K562 (cell line): ENCODE data around the gene STK11. TPM values are rescaled to one million over a fixed set of nuclear protein-coding genes. Genes with fewer than 3 reads are reported as not detected.

Source experiments
- ARID4B ChIP-seq: sonication (generic); formaldehyde crosslinking; IDR thresholded peaks from 2 replicates; pipeline ENCODE4 v1.8.0; 2022; ENCODE audit warnings: mild to moderate bottlenecking, missing genetic modification reagents
- BRF1 ChIP-seq: IDR thresholded peaks from 3 replicates; pipeline ENCODE4 v1.6.1; 2011; ENCODE audit warnings: borderline replicate concordance, mild to moderate bottlenecking; ENCODE audit not compliant: insufficient read length; ENCODE audit errors: extremely low read depth
- CREM ChIP-seq: IDR thresholded peaks from 2 replicates; pipeline ENCODE4 v1.6.1; 2014; ENCODE audit warnings: antibody characterized with exemption, low read depth
- ETV1 ChIP-seq: fragments of 450-650 bp; conservative IDR thresholded peaks from 2 replicates; pipeline ENCODE4 v1.6.1; 2016; ENCODE audit warnings: missing genetic modification characterization, control low read depth, low read depth, missing compliant biosample characterization
- FOXP1 ChIP-seq: sonication (generic); formaldehyde crosslinking; IDR thresholded peaks from 2 replicates; pipeline ENCODE4 v1.8.0; 2022; ENCODE audit warnings: mild to moderate bottlenecking, missing genetic modification reagents
- KAT7 ChIP-seq: sonication (generic); formaldehyde crosslinking; IDR thresholded peaks from 2 replicates; pipeline ENCODE4 v1.8.0; 2022; ENCODE audit warnings: missing genetic modification reagents, mild to moderate bottlenecking, borderline replicate concordance
- LCOR ChIP-seq: sonication (generic); formaldehyde crosslinking; IDR thresholded peaks from 2 replicates; pipeline ENCODE4 v1.8.0; 2022; ENCODE audit warnings: mild to moderate bottlenecking, missing genetic modification reagents
- OTX1 ChIP-seq: fragments of 450-650 bp; formaldehyde crosslinking; IDR thresholded peaks from 2 replicates; pipeline ENCODE4 v1.4.0; 2022; ENCODE audit warnings: mild to moderate bottlenecking
- PYGO2 ChIP-seq: fragments of 450-650 bp; IDR thresholded peaks from 2 replicates; pipeline ENCODE4 v1.6.1; 2016; ENCODE audit warnings: mild to moderate bottlenecking, missing genetic modification characterization, moderate library complexity, missing compliant biosample characterization
- RBM17 ChIP-seq: fragments of 200-400 bp; formaldehyde crosslinking; IDR thresholded peaks from 2 replicates; pipeline ENCODE4 v1.6.1; 2017; ENCODE audit warnings: low read depth, mild to moderate bottlenecking, low read length, borderline replicate concordance
- SAFB2 ChIP-seq: fragments of 200-400 bp; formaldehyde crosslinking; IDR thresholded peaks from 2 replicates; pipeline ENCODE4 v1.6.1; 2018; ENCODE audit warnings: borderline replicate concordance, low read length, low read depth, moderate library complexity; ENCODE audit not compliant: severe bottlenecking
- SMC3 ChIP-seq: conservative IDR thresholded peaks from 2 replicates; pipeline ENCODE4 v1.6.1; 2011; ENCODE audit warnings: low read depth, low read length, improper control_type of control experiment; ENCODE audit not compliant: insufficient read depth
- TRIM28 ChIP-seq: fragments of 450-650 bp; IDR thresholded peaks from 2 replicates; pipeline ENCODE4 v1.6.1; 2017
- YBX1 ChIP-seq: fragments of 450-650 bp; IDR thresholded peaks from 2 replicates; pipeline ENCODE4 v1.7.1; 2016; ENCODE audit warnings: mild to moderate bottlenecking
- ZNF143 ChIP-seq: sonication (generic); formaldehyde crosslinking; IDR thresholded peaks from 2 replicates; pipeline ENCODE4 v1.9.0; 2022; ENCODE audit warnings: mild to moderate bottlenecking, missing genetic modification reagents
- ZNF263 ChIP-seq: sonication (generic); formaldehyde crosslinking; IDR thresholded peaks from 2 replicates; pipeline ENCODE4 v1.8.0; 2022; ENCODE audit warnings: mild to moderate bottlenecking, missing genetic modification reagents, borderline replicate concordance
- ZNF76 ChIP-seq: fragments of 250-450 bp; sonication (Bioruptor Pico); IDR thresholded peaks from 2 replicates; pipeline ENCODE4 v1.4.0; 2020; ENCODE audit warnings: mild to moderate bottlenecking, moderate library complexity, borderline replicate concordance
- polyA plus RNA-seq, 8 experiments: library from polyadenylated mRNA; depleted of rRNA in 4 of 8; stranded (reverse) in 5 of 8; unstranded in 3 of 8; fragments of >200 nt; fragmentation: Nextera tagmentation in 2 of 8; fragmentation: Illumina TruSeq in 1 of 8; extraction: Ambion mirVana in 2 of 8; extraction: Trizol in 1 of 8; gene quantifications; 2 replicates each; pipeline versions ENCODE4 v1.2.1 to v1.2.3, GENCODE V29; 2011 to 2014; ENCODE audit warnings: inconsistent platforms in 1 of 8, missing spikeins in 1 of 8
- total RNA-seq, 7 experiments: library from RNA; depleted of rRNA in 6 of 7; stranded (reverse); fragments of >200 nt in 6 of 7; fragmentation: Illumina TruSeq in 2 of 7; extraction: Trizol in 2 of 7; gene quantifications; 2 replicates each; pipeline versions ENCODE4 v1.2.1 to v1.2.3, GENCODE V29; 2011 to 2021; ENCODE audit warnings: low replicate concordance in 1 of 7
- TF ChIP-seq, protein P1 (sequence below): fragments of 450-650 bp; IDR thresholded peaks from 2 replicates; pipeline ENCODE4 v1.6.1; 2014; ENCODE audit warnings: low read depth, mild to moderate bottlenecking, moderate library complexity, borderline replicate concordance
- TF ChIP-seq, protein P2 (sequence below), 2 experiments: fragments of 450-650 bp; IDR thresholded peaks; 2 replicates each; pipeline ENCODE4 v1.6.1; 2018; ENCODE audit warnings: mild to moderate bottlenecking in 2 of 2, low read depth in 1 of 2; ENCODE audit not compliant: partially characterized antibody in 2 of 2

STK11 gene
- total and polyA plus RNA-seq, 9 of the 15 experiments (the other 6 are each of a cell fraction or from before 2014, with no cell fraction given), result 0.15 to 96.5 (median 31.7) TPM

DNA sequence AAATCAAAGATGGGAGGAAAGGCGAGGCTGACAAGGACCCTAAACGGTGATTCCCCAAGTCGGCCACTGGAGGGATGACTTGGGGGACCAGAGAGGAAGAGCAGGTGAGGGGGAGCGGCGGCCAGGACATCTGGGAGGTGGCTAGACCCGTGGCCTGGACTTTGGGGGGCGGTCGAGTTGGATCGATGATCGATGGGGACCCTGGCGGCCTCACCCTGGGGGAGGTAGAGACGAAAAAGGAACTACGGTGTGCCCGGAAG, 55.9 kb downstream of the STK11 start (continued):
- TF ChIP-seq TRIM28 (no peak), ETV1 (no peak), KAT7 (CRISPR knock-in tag) (0 out of 2 replicates have a peak, but pooled peaks have one; percentile 1), SAFB2 (no peak), BRF1 (no peak), RBM17 (no peak), YBX1 (no peak), SMC3 (no peak), LCOR (CRISPR knock-in tag) (no peak), ARID4B (CRISPR knock-in tag) (0 out of 2 replicates have a peak, but pooled peaks have one; percentile 35), ZNF143 (CRISPR knock-in tag) (no peak), CREM (no peak), PYGO2 (tag) (no peak), ZNF76 (CRISPR knock-in tag) (no peak), ZNF263 (CRISPR knock-in tag) (peak; percentile 58; the same call in 1 of the 2 replicates), OTX1 (CRISPR knock-in tag) (peak; percentile 76; the same call in 1 of the 2 replicates), FOXP1 (CRISPR knock-in tag) (peak; percentile 54; the same call in 1 of the 2 replicates)
- TF ChIP-seq, protein P1, sequence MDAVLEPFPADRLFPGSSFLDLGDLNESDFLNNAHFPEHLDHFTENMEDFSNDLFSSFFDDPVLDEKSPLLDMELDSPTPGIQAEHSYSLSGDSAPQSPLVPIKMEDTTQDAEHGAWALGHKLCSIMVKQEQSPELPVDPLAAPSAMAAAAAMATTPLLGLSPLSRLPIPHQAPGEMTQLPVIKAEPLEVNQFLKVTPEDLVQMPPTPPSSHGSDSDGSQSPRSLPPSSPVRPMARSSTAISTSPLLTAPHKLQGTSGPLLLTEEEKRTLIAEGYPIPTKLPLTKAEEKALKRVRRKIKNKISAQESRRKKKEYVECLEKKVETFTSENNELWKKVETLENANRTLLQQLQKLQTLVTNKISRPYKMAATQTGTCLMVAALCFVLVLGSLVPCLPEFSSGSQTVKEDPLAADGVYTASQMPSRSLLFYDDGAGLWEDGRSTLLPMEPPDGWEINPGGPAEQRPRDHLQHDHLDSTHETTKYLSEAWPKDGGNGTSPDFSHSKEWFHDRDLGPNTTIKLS, result no peak
- TF ChIP-seq, protein P2, sequence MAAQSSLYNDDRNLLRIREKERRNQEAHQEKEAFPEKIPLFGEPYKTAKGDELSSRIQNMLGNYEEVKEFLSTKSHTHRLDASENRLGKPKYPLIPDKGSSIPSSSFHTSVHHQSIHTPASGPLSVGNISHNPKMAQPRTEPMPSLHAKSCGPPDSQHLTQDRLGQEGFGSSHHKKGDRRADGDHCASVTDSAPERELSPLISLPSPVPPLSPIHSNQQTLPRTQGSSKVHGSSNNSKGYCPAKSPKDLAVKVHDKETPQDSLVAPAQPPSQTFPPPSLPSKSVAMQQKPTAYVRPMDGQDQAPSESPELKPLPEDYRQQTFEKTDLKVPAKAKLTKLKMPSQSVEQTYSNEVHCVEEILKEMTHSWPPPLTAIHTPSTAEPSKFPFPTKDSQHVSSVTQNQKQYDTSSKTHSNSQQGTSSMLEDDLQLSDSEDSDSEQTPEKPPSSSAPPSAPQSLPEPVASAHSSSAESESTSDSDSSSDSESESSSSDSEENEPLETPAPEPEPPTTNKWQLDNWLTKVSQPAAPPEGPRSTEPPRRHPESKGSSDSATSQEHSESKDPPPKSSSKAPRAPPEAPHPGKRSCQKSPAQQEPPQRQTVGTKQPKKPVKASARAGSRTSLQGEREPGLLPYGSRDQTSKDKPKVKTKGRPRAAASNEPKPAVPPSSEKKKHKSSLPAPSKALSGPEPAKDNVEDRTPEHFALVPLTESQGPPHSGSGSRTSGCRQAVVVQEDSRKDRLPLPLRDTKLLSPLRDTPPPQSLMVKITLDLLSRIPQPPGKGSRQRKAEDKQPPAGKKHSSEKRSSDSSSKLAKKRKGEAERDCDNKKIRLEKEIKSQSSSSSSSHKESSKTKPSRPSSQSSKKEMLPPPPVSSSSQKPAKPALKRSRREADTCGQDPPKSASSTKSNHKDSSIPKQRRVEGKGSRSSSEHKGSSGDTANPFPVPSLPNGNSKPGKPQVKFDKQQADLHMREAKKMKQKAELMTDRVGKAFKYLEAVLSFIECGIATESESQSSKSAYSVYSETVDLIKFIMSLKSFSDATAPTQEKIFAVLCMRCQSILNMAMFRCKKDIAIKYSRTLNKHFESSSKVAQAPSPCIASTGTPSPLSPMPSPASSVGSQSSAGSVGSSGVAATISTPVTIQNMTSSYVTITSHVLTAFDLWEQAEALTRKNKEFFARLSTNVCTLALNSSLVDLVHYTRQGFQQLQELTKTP (IDR thresholded peaks at IDR 0.05; ENCODE audit: low read depth in 1 of 2, partially characterized antibody in 2 of 2), result no peak
